Measurements from ENCODE around the gene KRTAP5-10. TPM values are rescaled to one million over a fixed set of nuclear protein-coding genes. Genes with fewer than 3 reads are reported as not detected.
"Not testable (repeated sequence)": the region's sequence is repeated elsewhere in the genome, so short reads cannot be mapped to it uniquely, and the experiment has no call there.

Gene KRTAP5-10
- total and polyA plus RNA-seq, 5 donors = not detected

DNA sequence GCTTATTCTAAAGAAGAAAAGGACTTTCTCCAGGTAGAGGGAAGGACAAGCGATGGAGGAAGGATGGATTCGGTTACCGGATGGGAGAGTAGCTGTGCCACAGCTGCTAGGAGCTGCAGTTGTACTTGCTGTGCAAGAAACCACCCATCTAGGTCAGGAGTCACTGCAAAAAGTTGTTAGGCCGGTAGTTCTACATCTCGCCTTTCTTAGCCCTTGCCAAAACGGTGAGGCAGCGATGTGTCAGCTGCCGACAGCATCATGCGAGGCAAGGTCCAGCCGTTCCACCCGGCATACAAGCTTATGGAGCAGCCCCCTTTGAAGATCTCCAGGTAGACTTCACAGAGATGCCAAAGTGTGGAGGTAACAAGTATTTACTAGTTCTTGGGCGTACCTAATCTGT is 49.6 kb downstream of the KRTAP5-10 start:
- intact Hi-C loops (cut with DNase I); H3K4me3 ChIP-seq (ENCODE audit: low read length); H3K4me1 ChIP-seq (ENCODE audit: control insufficient read depth, insufficient read depth, low read length); H3K9me3 ChIP-seq (ENCODE audit: control insufficient read depth, low read length); ATAC-seq; H3K27ac ChIP-seq (ENCODE audit: low read length); H3K27me3 ChIP-seq (ENCODE audit: control insufficient read depth, insufficient read depth); DNase-seq: not testable (repeated sequence)
- WGBS = 73% methylated on average over 12 of the region's 12 CpGs

Other genes starting within 250 kb of the KRTAP5-10 start
- 10 to 100 TPM; 52.7 to 73.5 (median 60.9) TPM for gene DHCR7, start 117.2 kb upstream of the KRTAP5-10 start, total RNA-seq
- 28.7 TPM for gene DHCR7, start 117.2 kb upstream of the KRTAP5-10 start, polyA plus RNA-seq
- gene NADSYN1, start 112.4 kb upstream of the KRTAP5-10 start, total RNA-seq = 10 to 100 TPM; 23.0 to 28.2 (median 26.4) TPM
- 21.5 TPM for gene NADSYN1, start 112.4 kb upstream of the KRTAP5-10 start, polyA plus RNA-seq
- not detected for gene KRTAP5-7, start 38.3 kb upstream of the KRTAP5-10 start, total RNA-seq
- not detected for gene KRTAP5-7, start 38.3 kb upstream of the KRTAP5-10 start, polyA plus RNA-seq
- gene KRTAP5-8, start 27.5 kb upstream of the KRTAP5-10 start, total RNA-seq = not detected
- gene KRTAP5-8, start 27.5 kb upstream of the KRTAP5-10 start, polyA plus RNA-seq = not detected
- not detected for gene KRTAP5-9, start 17.1 kb upstream of the KRTAP5-10 start, total RNA-seq
- not detected for gene KRTAP5-9, start 17.1 kb upstream of the KRTAP5-10 start, polyA plus RNA-seq
- not detected for gene KRTAP5-11, start 17.3 kb downstream of the KRTAP5-10 start, total RNA-seq
- not detected for gene KRTAP5-11, start 17.3 kb downstream of the KRTAP5-10 start, polyA plus RNA-seq

Data from right cardiac atrium (tissue), 5 donors.